ENCODE results near the gene IGF2BP2.

DNA sequence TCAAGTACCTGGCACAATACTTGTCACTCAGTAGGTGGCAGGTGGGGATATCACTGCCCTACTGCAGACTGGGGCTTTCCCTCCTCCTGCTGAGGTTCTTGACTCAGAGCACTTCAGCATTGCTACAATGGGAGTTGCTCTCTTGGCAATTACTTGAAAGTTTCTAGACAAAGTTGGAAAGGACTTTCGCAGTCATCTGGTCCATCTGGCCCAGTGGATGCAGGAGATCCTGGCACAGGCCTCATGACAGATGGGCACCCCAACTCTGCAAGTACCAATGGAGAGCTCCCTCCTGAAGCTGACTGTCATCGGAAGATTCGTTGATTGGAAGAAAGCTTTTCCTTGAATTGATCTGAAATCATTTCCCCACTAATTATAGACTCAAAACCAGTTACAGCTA is 19.2 kb upstream of the IGF2BP2 start:
- TF ChIP-seq, protein P1, sequence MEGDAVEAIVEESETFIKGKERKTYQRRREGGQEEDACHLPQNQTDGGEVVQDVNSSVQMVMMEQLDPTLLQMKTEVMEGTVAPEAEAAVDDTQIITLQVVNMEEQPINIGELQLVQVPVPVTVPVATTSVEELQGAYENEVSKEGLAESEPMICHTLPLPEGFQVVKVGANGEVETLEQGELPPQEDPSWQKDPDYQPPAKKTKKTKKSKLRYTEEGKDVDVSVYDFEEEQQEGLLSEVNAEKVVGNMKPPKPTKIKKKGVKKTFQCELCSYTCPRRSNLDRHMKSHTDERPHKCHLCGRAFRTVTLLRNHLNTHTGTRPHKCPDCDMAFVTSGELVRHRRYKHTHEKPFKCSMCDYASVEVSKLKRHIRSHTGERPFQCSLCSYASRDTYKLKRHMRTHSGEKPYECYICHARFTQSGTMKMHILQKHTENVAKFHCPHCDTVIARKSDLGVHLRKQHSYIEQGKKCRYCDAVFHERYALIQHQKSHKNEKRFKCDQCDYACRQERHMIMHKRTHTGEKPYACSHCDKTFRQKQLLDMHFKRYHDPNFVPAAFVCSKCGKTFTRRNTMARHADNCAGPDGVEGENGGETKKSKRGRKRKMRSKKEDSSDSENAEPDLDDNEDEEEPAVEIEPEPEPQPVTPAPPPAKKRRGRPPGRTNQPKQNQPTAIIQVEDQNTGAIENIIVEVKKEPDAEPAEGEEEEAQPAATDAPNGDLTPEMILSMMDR (IDR thresholded peaks at IDR 0.05): no peak
- TF ChIP-seq POLR2A (IDR thresholded peaks at IDR 0.05): no peak

Measured in lower leg skin (tissue), 3 donors.